H1 (cell line): Measurements from ENCODE around the gene ERG28. TPM values are rescaled to one million over a fixed set of nuclear protein-coding genes. Genes with fewer than 3 reads are reported as not detected.
"Not testable (repeated sequence)": the region's sequence is repeated elsewhere in the genome, so short reads cannot be mapped to it uniquely, and the experiment has no call there.

ENCODE experiments used
- CTCF ChIA-PET: fragments of 300-600 bp; sonication (Branson Sonifier 250); formaldehyde crosslinking; loops from one replicate; lab custom pipeline; 2021; ENCODE audit not compliant: partially characterized antibody; lab: Charles Lee
- POLR2A ChIA-PET: fragments of 300-600 bp; sonication (Branson Sonifier 250); formaldehyde crosslinking; loops from one replicate; lab custom pipeline; 2021; ENCODE audit warnings: inconsistent platforms; ENCODE audit not compliant: partially characterized antibody; lab: Charles Lee
- DNase-seq, 2 experiments: peaks; one replicate each; pipeline versions ENCODE4 v3.0.0 to v3.0.0-alpha.2; 2010 to 2022; ENCODE audit warnings: low spot score in 2 of 2, low read depth in 1 of 2, mixed read lengths in 1 of 2
- FAIRE-seq: peaks from 2 replicates; lab custom pipeline; 2011; peaks lifted over from hg19 to GRCh38; lab: Jason Lieb, UNC
- H2AFZ ChIP-seq: 2 replicates; pipeline ENCODE4 v1.8.1; 2012; ENCODE audit warnings: low read length, inconsistent platforms
- H2AK5ac ChIP-seq: 2 replicates; pipeline ENCODE4 v1.6.1; 2013; ENCODE audit warnings: low read depth, low read length
- H2BK120ac ChIP-seq: replicated peaks from 2 replicates; pipeline ENCODE3; 2013; ENCODE audit warnings: low read depth, low read length, inconsistent platforms
- H2BK12ac ChIP-seq: 2 replicates; pipeline ENCODE4 v1.6.1; 2013; ENCODE audit warnings: low read depth, low read length
- H2BK15ac ChIP-seq: 2 replicates; pipeline ENCODE4 v1.6.1; 2013; ENCODE audit warnings: low read length
- H2BK20ac ChIP-seq: 2 replicates; pipeline ENCODE4 v1.6.1; 2013; ENCODE audit warnings: low read length
- H2BK5ac ChIP-seq: 2 replicates; pipeline ENCODE4 v1.6.1; 2013; ENCODE audit warnings: low read depth, low read length
- H3K14ac ChIP-seq: 2 replicates; pipeline ENCODE4 v1.6.1; 2013; ENCODE audit warnings: inconsistent platforms; ENCODE audit not compliant: insufficient read length
- H3K18ac ChIP-seq: 2 replicates; pipeline ENCODE4 v1.6.1; 2013; ENCODE audit warnings: low read length; ENCODE audit errors: extremely low read depth
- H3K23ac ChIP-seq: 2 replicates; pipeline ENCODE4 v1.6.1; 2013; ENCODE audit warnings: inconsistent platforms; ENCODE audit not compliant: insufficient read length
- H3K23me2 ChIP-seq: 2 replicates; pipeline ENCODE4 v1.6.1; 2013; ENCODE audit warnings: low read depth, low read length
- H3K27ac ChIP-seq: 2 replicates; pipeline ENCODE4 v1.6.1; 2011; ENCODE audit warnings: low read depth, low read length, inconsistent platforms
- H3K27me3 ChIP-seq, 4 experiments: replicated peaks in 1 of 4; 1 replicate in 1 of 4; 2 replicates in 3 of 4; pipeline versions ENCODE4 v1.6.1 to v1.8.1; 2011 to 2013; ENCODE audit warnings: low read length in 3 of 4, mild to moderate bottlenecking in 3 of 4, inconsistent platforms in 2 of 4, mixed read lengths in 2 of 4, moderate library complexity in 1 of 4; ENCODE audit not compliant: control insufficient read depth in 3 of 4, insufficient read depth in 3 of 4; ENCODE audit errors: extremely low read depth in 1 of 4
- H3K36me3 ChIP-seq, 4 experiments: 2 replicates each; pipeline versions ENCODE4 v1.6.1 to v1.8.1; 2011 to 2013; ENCODE audit warnings: mild to moderate bottlenecking in 4 of 4, low read length in 3 of 4, moderate library complexity in 2 of 4, control low read depth in 1 of 4, inconsistent platforms in 1 of 4; ENCODE audit not compliant: insufficient read depth in 4 of 4, control insufficient read depth in 2 of 4
- H3K4ac ChIP-seq: replicated peaks from 2 replicates; pipeline ENCODE3; 2013; ENCODE audit warnings: low read length, low read depth, mixed read lengths, inconsistent platforms; ENCODE audit not compliant: insufficient read length
- H3K4me1 ChIP-seq, 4 experiments: replicated peaks in 1 of 4; 1 replicate in 1 of 4; 2 replicates in 3 of 4; pipeline versions ENCODE4 v1.6.1 to v1.8.1; 2011 to 2013; ENCODE audit warnings: low read length in 3 of 4, inconsistent platforms in 2 of 4, mixed read lengths in 1 of 4; ENCODE audit not compliant: insufficient read depth in 4 of 4, control insufficient read depth in 3 of 4
- H3K4me2 ChIP-seq, 2 experiments: 2 replicates each; pipeline versions ENCODE4 v1.6.1 to v1.8.1; 2011 to 2013; ENCODE audit warnings: low read depth in 2 of 2, low read length in 2 of 2, control low read depth in 1 of 2, inconsistent platforms in 1 of 2, mild to moderate bottlenecking in 1 of 2; ENCODE audit not compliant: insufficient read depth in 1 of 2
- H3K4me3 ChIP-seq, 4 experiments: fragments of 200-600, 300-600 bp in 1 of 4; sonication (generic), shearing (Covaris generic), sonication (Bioruptor Twin) in 1 of 4; 2 replicates each; pipeline versions ENCODE4 v1.5.1 to v1.8.1; 2011 to 2016; ENCODE audit warnings: low read length in 4 of 4, low read depth in 3 of 4, control low read depth in 2 of 4, inconsistent platforms in 2 of 4, mild to moderate bottlenecking in 2 of 4, mixed read lengths in 1 of 4, moderate library complexity in 1 of 4; ENCODE audit not compliant: insufficient read depth in 2 of 4; ENCODE audit errors: extremely low read depth in 1 of 4
- H3K56ac ChIP-seq: replicated peaks from 2 replicates; pipeline ENCODE3; 2013; ENCODE audit warnings: low read depth, mild to moderate bottlenecking, mixed read lengths, low read length, inconsistent platforms; ENCODE audit not compliant: insufficient read length
- H3K79me1 ChIP-seq: 2 replicates; pipeline ENCODE4 v1.6.1; 2013; ENCODE audit warnings: low read depth, low read length, control low read depth
- H3K79me2 ChIP-seq, 2 experiments: 2 replicates each; pipeline versions ENCODE4 v1.6.1 to v1.8.1; 2012 to 2013; ENCODE audit warnings: low read length in 2 of 2, mild to moderate bottlenecking in 2 of 2, inconsistent platforms in 1 of 2; ENCODE audit not compliant: insufficient read depth in 2 of 2, control insufficient read depth in 1 of 2
- H3K9ac ChIP-seq, 4 experiments: replicated peaks in 1 of 4; 1 replicate in 1 of 4; 2 replicates in 3 of 4; pipeline versions ENCODE4 v1.6.1 to v1.8.1; 2011 to 2013; ENCODE audit warnings: low read depth in 3 of 4, low read length in 3 of 4, control low read depth in 2 of 4, mild to moderate bottlenecking in 2 of 4, moderate library complexity in 2 of 4, inconsistent platforms in 1 of 4; ENCODE audit errors: extremely low read depth in 1 of 4
- H3K9me3 ChIP-seq, 2 experiments: 2 replicates each; pipeline versions ENCODE4 v1.6.1 to v1.8.1; 2012 to 2013; ENCODE audit warnings: mild to moderate bottlenecking in 2 of 2, moderate library complexity in 2 of 2, control low read depth in 1 of 2, inconsistent platforms in 1 of 2, low read depth in 1 of 2, low read length in 1 of 2, mixed read lengths in 1 of 2; ENCODE audit not compliant: insufficient read depth in 2 of 2
- H4K20me1 ChIP-seq, 2 experiments: replicated peaks in 1 of 2; 2 replicates each; pipeline versions ENCODE3 to v1.8.1; 2011 to 2013; ENCODE audit warnings: inconsistent platforms in 2 of 2, low read length in 2 of 2, mild to moderate bottlenecking in 1 of 2; ENCODE audit not compliant: insufficient read depth in 2 of 2, control insufficient read depth in 1 of 2
- H4K5ac ChIP-seq: 2 replicates; pipeline ENCODE4 v1.6.1; 2013; ENCODE audit warnings: low read length, low read depth, mixed read lengths, inconsistent platforms; ENCODE audit not compliant: insufficient read length
- H4K8ac ChIP-seq: 2 replicates; pipeline ENCODE4 v1.8.0; 2013; ENCODE audit warnings: mild to moderate bottlenecking, moderate library complexity, low read length, inconsistent platforms; ENCODE audit not compliant: insufficient read depth; ENCODE audit errors: extremely low read depth
- H4K91ac ChIP-seq: replicated peaks from 2 replicates; pipeline ENCODE3; 2013; ENCODE audit warnings: low read length, mixed read lengths, inconsistent platforms; ENCODE audit not compliant: insufficient read length
- SRF ChIP-seq: IDR thresholded peaks from 2 replicates; pipeline ENCODE4 v1.6.1; 2011; ENCODE audit warnings: mild to moderate bottlenecking, low read depth, low read length, moderate library complexity
- WGBS, 2 experiments: shearing (Covaris generic) in 1 of 2; methylation state at CpG; one replicate each; pipeline versions ENCODE4 v1.1.6 to v1.1.7; 2013 to 2015; ENCODE audit warnings: low lambda C conversion rate in 2 of 2, mixed read lengths in 2 of 2, inconsistent platforms in 1 of 2, low coverage in 1 of 2, missing lambda C conversion rate in 1 of 2; ENCODE audit not compliant: insufficient replicate concordance in 2 of 2, insufficient coverage in 1 of 2, insufficient read length in 1 of 2; ENCODE audit errors: extremely low coverage in 1 of 2, missing lambda C conversion rate in 1 of 2; 5-methylcytosine and 5-hydroxymethylcytosine counted together
- polyA plus RNA-seq, 7 experiments: library from polyadenylated mRNA; depleted of rRNA in 3 of 7; stranded (reverse) in 5 of 7; unstranded in 2 of 7; fragments of >200 nt in 5 of 7; fragments of 200-250 nt in 2 of 7; gene quantifications; 1 replicate in 5 of 7; 2 replicates in 1 of 7; 4 replicates in 1 of 7; pipeline versions ENCODE4 v1.2.1 to v1.2.3, GENCODE V29; 2011 to 2013; ENCODE audit warnings: missing spikeins in 2 of 7, mixed read lengths in 2 of 7
- small RNA-seq: library from polyadenylated mRNA; stranded (forward); fragments of <200 nt; extraction: miRNeasy Mini kit (QIAGEN cat#:217004); gene quantifications from one replicate; pipeline ENCODE3, GENCODE V24; 2013; ENCODE audit not compliant: insufficient read depth
- total RNA-seq: library from RNA; stranded (reverse); fragmentation: NEBNext Ultra II Directional; extraction: Animal tissue kit (Norgen Biotek cat#: 25700); gene quantifications from 2 replicates; pipeline ENCODE4 v1.2.1, GENCODE V29; 2021

ERG28 gene
- total and polyA plus RNA-seq, 2 of the 8 experiments (the other 6 are each of a cell fraction or from before 2014, with no cell fraction given): 32.6 to 56.7 TPM

DNA sequence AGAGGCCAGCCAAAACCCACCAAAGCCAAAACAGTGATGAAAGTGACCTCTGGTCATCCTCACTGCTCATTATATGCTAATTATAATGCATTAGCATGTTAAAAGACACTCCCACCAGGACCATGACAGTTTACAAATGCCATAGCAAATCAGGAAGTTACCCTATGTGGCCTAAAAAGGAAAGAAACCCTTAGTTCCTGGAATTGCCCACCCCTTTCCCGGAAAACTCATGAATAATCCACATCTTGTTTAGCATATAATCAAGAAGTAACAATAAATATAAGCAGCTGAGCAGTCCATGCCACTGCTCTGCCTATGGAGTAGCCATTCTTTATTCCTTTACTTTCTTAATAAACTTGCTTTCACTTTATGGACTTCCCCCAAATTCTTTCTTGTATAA lies 60.6 kb downstream of the ERG28 start:
- H3K14ac ChIP-seq, POLR2A ChIA-PET, H3K56ac ChIP-seq, H3K79me2 ChIP-seq, H3K23ac ChIP-seq, H4K91ac ChIP-seq, H3K36me3 ChIP-seq, FAIRE-seq, DNase-seq, H2AFZ ChIP-seq, H3K4me2 ChIP-seq, H3K9ac ChIP-seq, H3K27me3 ChIP-seq, H4K8ac ChIP-seq, H3K4ac ChIP-seq, H4K20me1 ChIP-seq, H3K18ac ChIP-seq, H3K4me3 ChIP-seq, H2AK5ac ChIP-seq, H2BK20ac ChIP-seq, H3K27ac ChIP-seq, H2BK5ac ChIP-seq, H2BK12ac ChIP-seq, H3K9me3 ChIP-seq, H3K23me2 ChIP-seq, H3K79me1 ChIP-seq, CTCF ChIA-PET, H3K4me1 ChIP-seq, H2BK15ac ChIP-seq, H2BK120ac ChIP-seq, H4K5ac ChIP-seq: not testable (repeated sequence)
- WGBS, 2 experiments: 88% methylated on average over 1 of the region's 1 CpG; no CpG with 5 or more reads in 1 of the 2 experiments
- TF ChIP-seq SRF: peak; percentile 51; the same call in 1 of the 2 replicates

Small RNA genes within 50 kb of the gene (small RNA-seq; reads per million reads assigned to genes)
- gene RNA5SP387: 1.4 reads per million

Other genes starting within 250 kb of the ERG28 start
- 23.6 and 27.2 TPM in 2 replicates for gene JDP2, start 232.9 kb downstream of the ERG28 start, total RNA-seq
- 8.9 and 18.8 TPM in 2 replicates for gene JDP2, start 232.9 kb downstream of the ERG28 start, polyA plus RNA-seq (2011; rRNA removed)
- gene BATF, start 138.4 kb downstream of the ERG28 start, total RNA-seq: not detected in 2 replicates
- gene BATF, start 138.4 kb downstream of the ERG28 start, polyA plus RNA-seq (2011; rRNA removed): 0.20 TPM in 1 of 2 replicates, not detected in the other
- 7.1 and 12.9 TPM in 2 replicates for gene FLVCR2, start 82.3 kb downstream of the ERG28 start, total RNA-seq
- 6.3 and 8.2 TPM in 2 replicates for gene FLVCR2, start 82.3 kb downstream of the ERG28 start, polyA plus RNA-seq (2011; rRNA removed)
- gene TTLL5, start 370 bp upstream of the ERG28 start, total RNA-seq: 44.6 and 45.9 TPM in 2 replicates
- 14.8 and 16.1 TPM in 2 replicates for gene TTLL5, start 370 bp upstream of the ERG28 start, polyA plus RNA-seq (2011; rRNA removed)